ENCODE results near the gene MBNL3.

Gene MBNL3

GRCh38 chrX:132433001-132433400 is 55.8 kb downstream of the MBNL3 start:
- DNase-seq (ENCODE audit: low spot score in 2 of 2) = no peak
- Mint-ChIP-seq H3K4me1 (peaks cover 16% of the 10 kb centered on the region), H3K9me3 (no peaks in the 10 kb centered on the region), H3K27ac (ENCODE audit: low read depth) (no peak overlapping the region), H3K4me3 (no peak overlapping the region), H3K36me3 (ENCODE audit: insufficient read depth) (no peaks in the 10 kb centered on the region), H3K27me3 (no peaks in the 10 kb centered on the region)
- ATAC-seq (replicated peaks; ENCODE audit: extremely low read depth, poor library complexity, severe bottlenecking) = no peak

GRCh38 chrX:132428896-132429295 is 59.9 kb downstream of the MBNL3 start:
- DNase-seq (ENCODE audit: low spot score in 2 of 2) (no peak), ATAC-seq (replicated peaks; ENCODE audit: extremely low read depth, poor library complexity, severe bottlenecking) (no peak)
- no peaks in the 10 kb centered on the region for H3K36me3 Mint-ChIP-seq (ENCODE audit: insufficient read depth)
- peaks cover 18% of the 10 kb centered on the region for H3K4me1 Mint-ChIP-seq
- H3K27ac Mint-ChIP-seq (ENCODE audit: low read depth) = no peak overlapping the region
- H3K27me3 Mint-ChIP-seq = no peaks in the 10 kb centered on the region
- no peaks in the 10 kb centered on the region for H3K9me3 Mint-ChIP-seq
- H3K4me3 Mint-ChIP-seq = no peak overlapping the region

GRCh38 chrX:132426695-132427281 is 62.0 kb downstream of the MBNL3 start:
- Mint-ChIP-seq H3K27ac (ENCODE audit: low read depth) (peak overlapping the region; percentile 25), H3K9me3 (no peaks in the 10 kb centered on the region), H3K27me3 (no peaks in the 10 kb centered on the region), H3K36me3 (ENCODE audit: insufficient read depth) (no peaks in the 10 kb centered on the region), H3K4me1 (peaks cover 20% of the 10 kb centered on the region), H3K4me3 (no peak overlapping the region)
- no peak for DNase-seq (ENCODE audit: low spot score in 2 of 2)
- no peak for ATAC-seq (replicated peaks; ENCODE audit: extremely low read depth, poor library complexity, severe bottlenecking)

GRCh38 chrX:132425744-132426318 is 63.0 kb downstream of the MBNL3 start:
- DNase-seq (ENCODE audit: low spot score in 2 of 2) = no peak
- Mint-ChIP-seq H3K27me3 (no peaks in the 10 kb centered on the region), H3K4me1 (peaks cover 14% of the 10 kb centered on the region), H3K36me3 (ENCODE audit: insufficient read depth) (no peaks in the 10 kb centered on the region), H3K27ac (ENCODE audit: low read depth) (no peak overlapping the region), H3K9me3 (no peaks in the 10 kb centered on the region), H3K4me3 (no peak overlapping the region)
- no peak for ATAC-seq (replicated peaks; ENCODE audit: extremely low read depth, poor library complexity, severe bottlenecking)

- Mint-ChIP-seq H3K9me3 (no peaks in the 10 kb centered on the region), H3K27ac (ENCODE audit: low read depth) (no peak overlapping the region), H3K27me3 (no peaks in the 10 kb centered on the region), H3K4me3 (no peak overlapping the region), H3K36me3 (ENCODE audit: insufficient read depth) (no peaks in the 10 kb centered on the region), H3K4me1 (peaks cover 14% of the 10 kb centered on the region)
- DNase-seq (ENCODE audit: low spot score in 2 of 2) = no peak
- ATAC-seq (replicated peaks; ENCODE audit: extremely low read depth, poor library complexity, severe bottlenecking) = no peak
These were observed 65.5 kb downstream of the MBNL3 start for GRCh38 chrX:132423323-132423722.

- Mint-ChIP-seq H3K4me3 (no peak overlapping the region), H3K9me3 (no peaks in the 10 kb centered on the region), H3K27me3 (no peaks in the 10 kb centered on the region), H3K27ac (ENCODE audit: low read depth) (no peak overlapping the region), H3K4me1 (peaks cover 23% of the 10 kb centered on the region), H3K36me3 (ENCODE audit: insufficient read depth) (no peaks in the 10 kb centered on the region)
- ATAC-seq (replicated peaks; ENCODE audit: extremely low read depth, poor library complexity, severe bottlenecking) = no peak
- no peak for DNase-seq (ENCODE audit: low spot score in 2 of 2)
These were observed 73.8 kb downstream of the MBNL3 start for GRCh38 chrX:132415012-132415411.

- H3K27me3 Mint-ChIP-seq = no peaks in the 10 kb centered on the region
- no peak for ATAC-seq (replicated peaks; ENCODE audit: extremely low read depth, poor library complexity, severe bottlenecking)
These were observed 74.4 kb downstream of the MBNL3 start for GRCh38 chrX:132414404-132414803.

GRCh38 chrX:132413459-132413858 is 75.4 kb downstream of the MBNL3 start:
- no peaks in the 10 kb centered on the region for H3K27me3 Mint-ChIP-seq

More at GRCh38 chrX:132414404-132414803, 74.4 kb downstream of the MBNL3 start:
- no peak overlapping the region for H3K27ac Mint-ChIP-seq (ENCODE audit: low read depth)
- no peak for DNase-seq (ENCODE audit: low spot score in 2 of 2)
- no peaks in the 10 kb centered on the region for H3K9me3 Mint-ChIP-seq
- no peak overlapping the region for H3K4me3 Mint-ChIP-seq
- peaks cover 29% of the 10 kb centered on the region for H3K4me1 Mint-ChIP-seq
- no peaks in the 10 kb centered on the region for H3K36me3 Mint-ChIP-seq (ENCODE audit: insufficient read depth)

GRCh38 chrX:132412208-132412607 is 76.6 kb downstream of the MBNL3 start:
- Mint-ChIP-seq H3K27me3 (no peaks in the 10 kb centered on the region), H3K4me3 (no peak overlapping the region), H3K27ac (ENCODE audit: low read depth) (no peak overlapping the region), H3K4me1 (peaks cover 27% of the 10 kb centered on the region), H3K9me3 (no peaks in the 10 kb centered on the region), H3K36me3 (ENCODE audit: insufficient read depth) (no peaks in the 10 kb centered on the region)
- DNase-seq (ENCODE audit: low spot score in 2 of 2) (no peak), ATAC-seq (replicated peaks; ENCODE audit: extremely low read depth, poor library complexity, severe bottlenecking) (no peak)

More at GRCh38 chrX:132413459-132413858, 75.4 kb downstream of the MBNL3 start:
- Mint-ChIP-seq H3K4me1 (peaks cover 29% of the 10 kb centered on the region), H3K9me3 (no peaks in the 10 kb centered on the region), H3K36me3 (ENCODE audit: insufficient read depth) (no peaks in the 10 kb centered on the region), H3K27ac (ENCODE audit: low read depth) (no peak overlapping the region), H3K4me3 (no peak overlapping the region)
- ATAC-seq (replicated peaks; ENCODE audit: extremely low read depth, poor library complexity, severe bottlenecking) = no peak
- no peak for DNase-seq (ENCODE audit: low spot score in 2 of 2)

- no peaks in the 10 kb centered on the region for H3K27me3 Mint-ChIP-seq
- no peak for ATAC-seq (replicated peaks; ENCODE audit: extremely low read depth, poor library complexity, severe bottlenecking)
- H3K4me1 Mint-ChIP-seq = peaks cover 22% of the 10 kb centered on the region
These were observed 77.4 kb downstream of the MBNL3 start for GRCh38 chrX:132411310-132411977.

GRCh38 chrX:132409780-132410556 is 78.9 kb downstream of the MBNL3 start:
- no peaks in the 10 kb centered on the region for H3K9me3 Mint-ChIP-seq
- ATAC-seq (replicated peaks; ENCODE audit: extremely low read depth, poor library complexity, severe bottlenecking) = no peak
- no peak for DNase-seq (ENCODE audit: low spot score in 2 of 2)
- no peak overlapping the region for H3K27ac Mint-ChIP-seq (ENCODE audit: low read depth)
- H3K4me1 Mint-ChIP-seq = peaks cover 25% of the 10 kb centered on the region
- H3K4me3 Mint-ChIP-seq = no peak overlapping the region
- H3K36me3 Mint-ChIP-seq (ENCODE audit: insufficient read depth) = peaks cover 7% of the 10 kb centered on the region
- H3K27me3 Mint-ChIP-seq = no peaks in the 10 kb centered on the region

More at GRCh38 chrX:132411310-132411977, 77.4 kb downstream of the MBNL3 start:
- H3K4me3 Mint-ChIP-seq = no peak overlapping the region
- DNase-seq (ENCODE audit: low spot score in 2 of 2) = no peak
- H3K9me3 Mint-ChIP-seq = no peaks in the 10 kb centered on the region
- H3K36me3 Mint-ChIP-seq (ENCODE audit: insufficient read depth) = no peaks in the 10 kb centered on the region
- no peak overlapping the region for H3K27ac Mint-ChIP-seq (ENCODE audit: low read depth)

- no peak for ATAC-seq (replicated peaks; ENCODE audit: extremely low read depth, poor library complexity, severe bottlenecking)
- DNase-seq (ENCODE audit: low spot score in 2 of 2) = no peak
- no peak overlapping the region for H3K27ac Mint-ChIP-seq (ENCODE audit: low read depth)
- H3K4me1 Mint-ChIP-seq = peaks cover 21% of the 10 kb centered on the region
- no peaks in the 10 kb centered on the region for H3K27me3 Mint-ChIP-seq
- no peak overlapping the region for H3K4me3 Mint-ChIP-seq
- H3K36me3 Mint-ChIP-seq (ENCODE audit: insufficient read depth) = peaks cover 12% of the 10 kb centered on the region
- no peaks in the 10 kb centered on the region for H3K9me3 Mint-ChIP-seq
These were observed 81.1 kb downstream of the MBNL3 start for GRCh38 chrX:132407691-132408090.

Measured in central memory CD8-positive, alpha-beta T cell (primary cell).